ENCODE results near the gene EFTUD2. TPM values are rescaled to one million over a fixed set of nuclear protein-coding genes. Genes with fewer than 3 reads are reported as not detected.

EFTUD2 gene
- total RNA-seq, 1 experiment from 2014 or later = 150 TPM

DNA sequence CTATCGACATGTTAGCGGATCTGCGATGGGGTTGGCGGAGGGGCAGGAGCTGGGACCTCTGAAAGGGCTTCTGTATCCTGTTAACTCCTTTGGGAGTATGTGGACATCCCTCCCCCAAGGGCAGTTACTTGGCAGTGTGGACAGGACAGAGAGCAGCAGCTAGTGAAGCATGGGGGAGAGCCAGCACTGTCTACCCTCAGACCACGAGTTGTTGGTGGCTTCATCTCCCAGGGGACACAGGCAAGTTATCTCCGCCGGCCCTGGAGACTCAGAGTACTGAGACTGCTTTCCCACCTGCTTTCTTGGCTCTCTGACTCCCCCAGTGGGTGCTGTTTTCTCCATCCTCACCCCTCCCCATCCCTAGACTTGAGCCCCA is 21.3 kb upstream of the EFTUD2 start:
- Histone ChIP-seq H4K20me1 (ENCODE audit: insufficient read depth) (no peaks in the 10 kb centered on the region), H3K4me2 (ENCODE audit: low read length) (no peak overlapping the region), H3K4me3 (replicated peaks in 1 of 2; ENCODE audit: low read depth in 1 of 2, low read length in 2 of 2) (no peak overlapping the region), H3K9me3 (ENCODE audit: control insufficient read depth in 1 of 2, insufficient read depth in 1 of 2, low read depth in 1 of 2, low read length in 2 of 2) (no peaks in the 10 kb centered on the region), H3K9ac (ENCODE audit: low read length) (no peak overlapping the region), H3K79me2 (ENCODE audit: insufficient read depth, low read length) (no peaks in the 10 kb centered on the region), H3K4me1 (ENCODE audit: control insufficient read depth in 1 of 2, insufficient read depth in 2 of 2, low read length in 2 of 2) (peaks cover 0 to 18% of the 10 kb centered on the region in 2 experiments; a peak in 2 of 4 replicates), H3K27ac (ENCODE audit: low read depth, low read length) (no peak overlapping the region), H3K27me3 (ENCODE audit: insufficient read depth, low read length) (no peaks in the 10 kb centered on the region), H2AFZ (ENCODE audit: low read depth, low read length, poor library complexity, severe bottlenecking) (no peak overlapping the region), H3K36me3 (ENCODE audit: control insufficient read depth in 1 of 2, insufficient read depth in 2 of 2, low read length in 2 of 2) (0 out of 4 replicates have a peak, but pooled peaks cover 0 to under 1% of the 10 kb centered on the region in 2 experiments), H3K9me2 (ENCODE audit: insufficient read depth) (no peaks in the 10 kb centered on the region)
- no peak for DNase-seq (ENCODE audit: low read depth, low spot score)
- intact Hi-C loops (cut with micrococcal nuclease) = loop anchor here (1.0 kb wide), 3 partner anchors 102 to 213 kb away; no protein-coding TSS in a partner anchor
- no TSS peak for BruUV-seq (replicated peaks)
- ChIA-PET CTCF (interaction anchor here (0.6 to 5.1 kb wide), 21 partner anchors 9 to 228 kb away, joined by 3 to 63 read pairs (median 4); partner anchors contain the start of genes ACBD4 and C1QL1), POLR2A (interaction anchor here (0.6 to 1.0 kb wide), 3 partner anchors 11 to 155 kb away, joined by 3 to 4 read pairs (median 3); no protein-coding TSS in a partner anchor), RAD21 (ENCODE audit: low non-redundant PET in 1 of 2, low total read pairs in 2 of 2, uncharacterized antibody in 2 of 2, unreplicated experiment in 2 of 2) (interaction anchor here (0.6 to 1.7 kb wide), 6 partner anchors 11 to 179 kb away, joined by 3 to 4 read pairs (median 3); no protein-coding TSS in a partner anchor)
- ATAC-seq = no peak
- TF ChIP-seq POLR2AphosphoS5 (IDR thresholded peaks at IDR 0.05; ENCODE audit: low read depth, low read length) = no peak
- TF ChIP-seq, protein P1, sequence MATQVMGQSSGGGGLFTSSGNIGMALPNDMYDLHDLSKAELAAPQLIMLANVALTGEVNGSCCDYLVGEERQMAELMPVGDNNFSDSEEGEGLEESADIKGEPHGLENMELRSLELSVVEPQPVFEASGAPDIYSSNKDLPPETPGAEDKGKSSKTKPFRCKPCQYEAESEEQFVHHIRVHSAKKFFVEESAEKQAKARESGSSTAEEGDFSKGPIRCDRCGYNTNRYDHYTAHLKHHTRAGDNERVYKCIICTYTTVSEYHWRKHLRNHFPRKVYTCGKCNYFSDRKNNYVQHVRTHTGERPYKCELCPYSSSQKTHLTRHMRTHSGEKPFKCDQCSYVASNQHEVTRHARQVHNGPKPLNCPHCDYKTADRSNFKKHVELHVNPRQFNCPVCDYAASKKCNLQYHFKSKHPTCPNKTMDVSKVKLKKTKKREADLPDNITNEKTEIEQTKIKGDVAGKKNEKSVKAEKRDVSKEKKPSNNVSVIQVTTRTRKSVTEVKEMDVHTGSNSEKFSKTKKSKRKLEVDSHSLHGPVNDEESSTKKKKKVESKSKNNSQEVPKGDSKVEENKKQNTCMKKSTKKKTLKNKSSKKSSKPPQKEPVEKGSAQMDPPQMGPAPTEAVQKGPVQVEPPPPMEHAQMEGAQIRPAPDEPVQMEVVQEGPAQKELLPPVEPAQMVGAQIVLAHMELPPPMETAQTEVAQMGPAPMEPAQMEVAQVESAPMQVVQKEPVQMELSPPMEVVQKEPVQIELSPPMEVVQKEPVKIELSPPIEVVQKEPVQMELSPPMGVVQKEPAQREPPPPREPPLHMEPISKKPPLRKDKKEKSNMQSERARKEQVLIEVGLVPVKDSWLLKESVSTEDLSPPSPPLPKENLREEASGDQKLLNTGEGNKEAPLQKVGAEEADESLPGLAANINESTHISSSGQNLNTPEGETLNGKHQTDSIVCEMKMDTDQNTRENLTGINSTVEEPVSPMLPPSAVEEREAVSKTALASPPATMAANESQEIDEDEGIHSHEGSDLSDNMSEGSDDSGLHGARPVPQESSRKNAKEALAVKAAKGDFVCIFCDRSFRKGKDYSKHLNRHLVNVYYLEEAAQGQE (IDR thresholded peaks at IDR 0.05; ENCODE audit: low read depth) = no peak
- no peak for TF ChIP-seq ZBTB33 (IDR thresholded peaks at IDR 0.05; ENCODE audit: extremely low read depth, insufficient replicate concordance, low read length)
- no peak for TF ChIP-seq POLR2A (IDR thresholded peaks at IDR 0.05; ENCODE audit: borderline replicate concordance, extremely low read depth, insufficient read depth, insufficient read length)
- no peak for TF ChIP-seq CEBPB (IDR thresholded peaks at IDR 0.05; ENCODE audit: low read depth)
- no peak for TF ChIP-seq SRF (IDR thresholded peaks at IDR 0.05; ENCODE audit: low read depth)
- no peak for TF ChIP-seq EZH2phosphoT487 (IDR thresholded peaks at IDR 0.05; ENCODE audit: borderline replicate concordance)
- no peak for TF ChIP-seq YY1 (IDR thresholded peaks at IDR 0.05; ENCODE audit: extremely low read depth, insufficient replicate concordance, low read depth, low read length)
- TF ChIP-seq TCF7L2 (IDR thresholded peaks at IDR 0.05; ENCODE audit: borderline replicate concordance, extremely low read depth, insufficient read depth, insufficient read length) = no peak
- TF ChIP-seq ELF1 (IDR thresholded peaks at IDR 0.05; ENCODE audit: borderline replicate concordance, low read depth) = no peak
